Central memory CD8-positive, alpha-beta T cell (primary cell): ENCODE measurements around the gene MEAF6.
A peak's percentile ranks its signal among the peaks of the same experiment; 100 is the strongest.
"Not testable (repeated sequence)": the region's sequence is repeated elsewhere in the genome, so short reads cannot be mapped to it uniquely, and the experiment has no call there.

Experiments used
- ATAC-seq: fragments of 150-1000 bp; cut with Tn5 transposase; replicated peaks from 2 replicates; pipeline ENCODE4 v1.10.0; 2022; ENCODE audit warnings: mild to moderate bottlenecking, moderate FRiP score, moderate number of reproducible peaks; ENCODE audit not compliant: poor library complexity, severe bottlenecking; ENCODE audit errors: extremely low read depth
- DNase-seq, 2 donors: peaks; one replicate each; pipeline ENCODE4 v3.0.0; 2021; ENCODE audit warnings: low spot score in 2 of 2
- H3K27ac Mint-ChIP-seq: one replicate; pipeline ENCODE4 v1.8.0; 2022; ENCODE audit warnings: low read depth, mild to moderate bottlenecking, moderate library complexity, mixed read lengths
- H3K27me3 Mint-ChIP-seq: one replicate; pipeline ENCODE4 v1.8.0; 2022; ENCODE audit warnings: mixed read lengths
- H3K36me3 Mint-ChIP-seq: one replicate; pipeline ENCODE4 v1.8.0; 2022; ENCODE audit warnings: mild to moderate bottlenecking, moderate library complexity, mixed read lengths; ENCODE audit not compliant: insufficient read depth
- H3K4me1 Mint-ChIP-seq: one replicate; pipeline ENCODE4 v1.8.0; 2022; ENCODE audit warnings: mixed read lengths
- H3K4me3 Mint-ChIP-seq: one replicate; pipeline ENCODE4 v1.8.0; 2022; ENCODE audit warnings: mild to moderate bottlenecking, moderate library complexity, mixed read lengths
- H3K9me3 Mint-ChIP-seq: one replicate; pipeline ENCODE4 v1.8.0; 2022; ENCODE audit warnings: mixed read lengths

The MEAF6 gene

GRCh38 chr1:37549341-37549740 lies 34.8 kb upstream of the MEAF6 start:
- Mint-ChIP-seq H3K4me1 (peaks cover 46% of the 10 kb centered on the region), H3K36me3 (peaks cover 71% of the 10 kb centered on the region), H3K27ac (no peak overlapping the region), H3K9me3 (no peaks in the 10 kb centered on the region), H3K27me3 (no peaks in the 10 kb centered on the region), H3K4me3 (no peak overlapping the region)
- no peak for DNase-seq
- ATAC-seq, result no peak

- no peaks in the 10 kb centered on the region for H3K9me3 Mint-ChIP-seq
- peaks cover 76% of the 10 kb centered on the region for H3K36me3 Mint-ChIP-seq
- H3K4me1 Mint-ChIP-seq, result peaks cover 20% of the 10 kb centered on the region
- ATAC-seq (no peak), DNase-seq (no peak)
- H3K27me3 Mint-ChIP-seq, result no peaks in the 10 kb centered on the region
- no peak overlapping the region for H3K4me3 Mint-ChIP-seq
- H3K27ac Mint-ChIP-seq, result no peak overlapping the region
Measured at GRCh38 chr1:37545019-37545418, 30.5 kb upstream of the MEAF6 start.

GRCh38 chr1:37544530-37544929 lies 30.0 kb upstream of the MEAF6 start:
- no peak for DNase-seq
- ATAC-seq, result no peak
- Mint-ChIP-seq H3K4me3 (no peak overlapping the region), H3K36me3 (peaks cover 75% of the 10 kb centered on the region), H3K9me3 (no peaks in the 10 kb centered on the region), H3K27me3 (no peaks in the 10 kb centered on the region), H3K4me1 (peaks cover 15% of the 10 kb centered on the region), H3K27ac (no peak overlapping the region)

GRCh38 chr1:37540036-37540785 lies 25.6 kb upstream of the MEAF6 start:
- Mint-ChIP-seq H3K4me1 (peaks cover 6% of the 10 kb centered on the region), H3K9me3 (no peaks in the 10 kb centered on the region), H3K27me3 (no peaks in the 10 kb centered on the region), H3K4me3 (no peak overlapping the region), H3K36me3 (peaks cover 76% of the 10 kb centered on the region), H3K27ac (peak overlapping the region; percentile 78)
- ATAC-seq (no peak), DNase-seq (no peak)

GRCh38 chr1:37539154-37539553 lies 24.6 kb upstream of the MEAF6 start:
- H3K27me3 Mint-ChIP-seq, H3K27ac Mint-ChIP-seq, DNase-seq, ATAC-seq, H3K9me3 Mint-ChIP-seq, H3K4me3 Mint-ChIP-seq: not testable (repeated sequence)
- H3K4me1 Mint-ChIP-seq, result peaks cover 12% of the 10 kb centered on the region
- peaks cover 76% of the 10 kb centered on the region for H3K36me3 Mint-ChIP-seq

GRCh38 chr1:37537378-37537777 lies 22.8 kb upstream of the MEAF6 start:
- Mint-ChIP-seq H3K9me3 (no peaks in the 10 kb centered on the region), H3K36me3 (peaks cover 62% of the 10 kb centered on the region), H3K4me3 (no peak overlapping the region), H3K27me3 (no peaks in the 10 kb centered on the region), H3K4me1 (peaks cover 12% of the 10 kb centered on the region), H3K27ac (no peak overlapping the region)
- DNase-seq (no peak), ATAC-seq (no peak)

GRCh38 chr1:37533317-37534093 lies 18.9 kb upstream of the MEAF6 start:
- ATAC-seq (no peak), DNase-seq (no peak)
- H3K9me3 Mint-ChIP-seq, result no peaks in the 10 kb centered on the region
- H3K4me1 Mint-ChIP-seq, result peaks cover 6% of the 10 kb centered on the region
- H3K4me3 Mint-ChIP-seq, result no peak overlapping the region
- no peaks in the 10 kb centered on the region for H3K27me3 Mint-ChIP-seq
- no peak overlapping the region for H3K27ac Mint-ChIP-seq
- H3K36me3 Mint-ChIP-seq, result peaks cover 39% of the 10 kb centered on the region

- H3K27me3 Mint-ChIP-seq, H3K9me3 Mint-ChIP-seq, H3K4me3 Mint-ChIP-seq, DNase-seq, ATAC-seq, H3K4me1 Mint-ChIP-seq, H3K27ac Mint-ChIP-seq: not testable (repeated sequence)
- H3K36me3 Mint-ChIP-seq, result peaks cover 30% of the 10 kb centered on the region
Measured at GRCh38 chr1:37532418-37533156, 18.0 kb upstream of the MEAF6 start.

- not testable (repeated sequence) for ATAC-seq, H3K27me3 Mint-ChIP-seq, H3K27ac Mint-ChIP-seq, H3K36me3 Mint-ChIP-seq, DNase-seq, H3K4me3 Mint-ChIP-seq, H3K9me3 Mint-ChIP-seq, H3K4me1 Mint-ChIP-seq
Measured at GRCh38 chr1:37529888-37530287, 15.3 kb upstream of the MEAF6 start.

- peaks cover 13% of the 10 kb centered on the region for H3K36me3 Mint-ChIP-seq
- no peaks in the 10 kb centered on the region for H3K9me3 Mint-ChIP-seq
- H3K27me3 Mint-ChIP-seq, result no peaks in the 10 kb centered on the region
- H3K4me1 Mint-ChIP-seq, result peaks cover 23% of the 10 kb centered on the region
- DNase-seq (no peak), ATAC-seq (no peak)
- H3K4me3 Mint-ChIP-seq, result peak overlapping the region; percentile 83
- H3K27ac Mint-ChIP-seq, result peak overlapping the region; percentile 63
Measured at GRCh38 chr1:37519613-37520012, 5.0 kb upstream of the MEAF6 start.

GRCh38 chr1:37518929-37519328 lies 4.4 kb upstream of the MEAF6 start:
- peak overlapping the region; percentile 63 for H3K27ac Mint-ChIP-seq
- peaks cover 15% of the 10 kb centered on the region for H3K36me3 Mint-ChIP-seq
- peak; percentile 39 to 47 for DNase-seq
- not testable (repeated sequence) for H3K27me3 Mint-ChIP-seq, H3K9me3 Mint-ChIP-seq, ATAC-seq
- peak overlapping the region; percentile 83 for H3K4me3 Mint-ChIP-seq
- peaks cover 25% of the 10 kb centered on the region for H3K4me1 Mint-ChIP-seq

GRCh38 chr1:37518241-37518640 lies 3.7 kb upstream of the MEAF6 start:
- ATAC-seq, H3K27ac Mint-ChIP-seq: not testable (repeated sequence)

More at GRCh38 chr1:37518241-37518640, 3.7 kb upstream of the MEAF6 start:
- peaks cover 32% of the 10 kb centered on the region for H3K4me1 Mint-ChIP-seq
- not testable (repeated sequence) for H3K4me3 Mint-ChIP-seq, DNase-seq, H3K27me3 Mint-ChIP-seq, H3K9me3 Mint-ChIP-seq
- peaks cover 22% of the 10 kb centered on the region for H3K36me3 Mint-ChIP-seq
